OCI-LY1 (cell line): Measurements from ENCODE around the gene C19orf25.

ENCODE experiments used
- H2AFZ ChIP-seq: fragments of 200-600 bp; sonication (generic), shearing (Covaris generic); 2 replicates; pipeline ENCODE4 v1.6.0; 2014; ENCODE audit warnings: antibody characterized with exemption, mild to moderate bottlenecking, low read length
- H3F3A ChIP-seq: fragments of 200-600 bp; sonication (generic), shearing (Covaris generic); 2 replicates; pipeline ENCODE4 v1.6.0; 2014; ENCODE audit warnings: mild to moderate bottlenecking, antibody characterized with exemption, low read length, moderate library complexity; ENCODE audit not compliant: insufficient read depth
- H3K27ac ChIP-seq: fragments of 200-600 bp; sonication (generic); 2 replicates; pipeline ENCODE4 v1.5.1; 2014; ENCODE audit warnings: low read length, mixed run types, mild to moderate bottlenecking, low read depth; ENCODE audit not compliant: poor library complexity, severe bottlenecking
- H3K27me3 ChIP-seq: fragments of 200-600 bp; sonication (generic); 2 replicates; pipeline ENCODE4 v1.6.0; 2014; ENCODE audit warnings: antibody characterized with exemption, mild to moderate bottlenecking, low read length, moderate library complexity; ENCODE audit not compliant: insufficient read depth
- H3K36me3 ChIP-seq: fragments of 200-600 bp; sonication (generic); 2 replicates; pipeline ENCODE4 v1.6.1; 2014; ENCODE audit warnings: mild to moderate bottlenecking, antibody characterized with exemption, low read length, moderate library complexity, mixed read lengths; ENCODE audit not compliant: insufficient read depth
- H3K4me1 ChIP-seq: fragments of 200-600 bp; sonication (generic); 2 replicates; pipeline ENCODE4 v1.5.1; 2014; ENCODE audit warnings: mild to moderate bottlenecking, low read length, moderate library complexity; ENCODE audit not compliant: insufficient read depth, severe bottlenecking
- H3K4me2 ChIP-seq: fragments of 200-600 bp; sonication (generic), shearing (Covaris generic); 2 replicates; pipeline ENCODE4 v1.6.1; 2014; ENCODE audit warnings: low read length
- H3K4me3 ChIP-seq: fragments of 200-600 bp; sonication (generic); 2 replicates; pipeline ENCODE4 v1.5.1; 2014; ENCODE audit warnings: low read length, low read depth, mild to moderate bottlenecking, mixed read lengths; ENCODE audit not compliant: poor library complexity, severe bottlenecking
- H3K79me2 ChIP-seq: fragments of 200-600 bp; shearing (Covaris generic); 2 replicates; pipeline ENCODE4 v1.6.1; 2016; ENCODE audit warnings: mixed run types, low read length, mixed read lengths; ENCODE audit not compliant: insufficient read depth
- H3K9ac ChIP-seq: fragments of 200-600 bp; sonication (generic), shearing (Covaris generic); 2 replicates; pipeline ENCODE4 v1.6.1; 2014; ENCODE audit warnings: mild to moderate bottlenecking, low read length, mixed read lengths
- H3K9me2 ChIP-seq: fragments of 200-600 bp; sonication (generic), shearing (Covaris generic); 2 replicates; pipeline ENCODE4 v1.6.1; 2014; ENCODE audit warnings: low read depth, mild to moderate bottlenecking, low read length, mixed read lengths
- H3K9me3 ChIP-seq: fragments of 200-600 bp; shearing (Covaris generic); 2 replicates; pipeline ENCODE4 v1.6.1; 2014; ENCODE audit warnings: low read length, mixed read lengths
- H4K20me1 ChIP-seq: fragments of 200-600 bp; sonication (generic), shearing (Covaris generic); 2 replicates; pipeline ENCODE4 v1.6.0; 2016; ENCODE audit warnings: mild to moderate bottlenecking, low read length; ENCODE audit not compliant: insufficient read depth
- CTCF ChIP-seq: fragments of 200-600 bp; sonication (generic), shearing (Covaris generic); IDR thresholded peaks from 2 replicates; pipeline ENCODE4 v1.5.1; 2017; ENCODE audit warnings: mild to moderate bottlenecking, antibody characterized with exemption, low read length, moderate library complexity, mixed read lengths
- EZH2 ChIP-seq: fragments of 200-600 bp; sonication (generic), shearing (Covaris generic); IDR thresholded peaks from 2 replicates; pipeline ENCODE4 v1.8.0; 2017; ENCODE audit warnings: borderline replicate concordance, mixed run types, mild to moderate bottlenecking, antibody characterized with exemption, low read length, moderate library complexity, mixed read lengths

Gene C19orf25

GRCh38 chr19:1475751-1476437 is 3.1 kb downstream of the C19orf25 start:
- H3K36me3 ChIP-seq = peaks cover 18% of the 10 kb centered on the region
- no peak overlapping the region for H3K4me2 ChIP-seq
- peaks cover 18% of the 10 kb centered on the region; the same call in 1 of the 2 replicates for H3K27me3 ChIP-seq
- H3K9me3 ChIP-seq = no peaks in the 10 kb centered on the region
- H3K4me1 ChIP-seq = peaks cover 19% of the 10 kb centered on the region
- H3K79me2 ChIP-seq = no peaks in the 10 kb centered on the region
- H2AFZ ChIP-seq = no peak overlapping the region
- H3K4me3 ChIP-seq = no peak overlapping the region
- no peak overlapping the region for H3K27ac ChIP-seq
- H3K9ac ChIP-seq = no peak overlapping the region
- TF ChIP-seq CTCF (no peak), EZH2 (no peak)
- H3K9me2 ChIP-seq = no peaks in the 10 kb centered on the region
- H3F3A ChIP-seq = no peaks in the 10 kb centered on the region
- no peaks in the 10 kb centered on the region for H4K20me1 ChIP-seq

- Histone ChIP-seq H3K36me3 (peaks cover 18% of the 10 kb centered on the region), H3K79me2 (no peaks in the 10 kb centered on the region), H3F3A (no peaks in the 10 kb centered on the region), H3K9me3 (no peaks in the 10 kb centered on the region), H3K27me3 (peaks cover 18% of the 10 kb centered on the region; the same call in 1 of the 2 replicates), H4K20me1 (no peaks in the 10 kb centered on the region), H3K4me1 (peaks cover 26% of the 10 kb centered on the region), H3K27ac (no peak overlapping the region), H3K4me3 (no peak overlapping the region), H3K4me2 (no peak overlapping the region), H2AFZ (no peak overlapping the region), H3K9ac (no peak overlapping the region), H3K9me2 (no peaks in the 10 kb centered on the region)
- TF ChIP-seq CTCF = no peak
Measured at GRCh38 chr19:1474765-1475351, 4.2 kb downstream of the C19orf25 start.

GRCh38 chr19:1474011-1474764 is 4.8 kb downstream of the C19orf25 start:
- H4K20me1 ChIP-seq = no peaks in the 10 kb centered on the region
- TF ChIP-seq CTCF (no peak), EZH2 (no peak)
- H3K27ac ChIP-seq = no peak overlapping the region

More at GRCh38 chr19:1474011-1474764, 4.8 kb downstream of the C19orf25 start:
- Histone ChIP-seq H3K27me3 (peaks cover 18% of the 10 kb centered on the region; the same call in 1 of the 2 replicates), H3K4me3 (no peak overlapping the region), H3F3A (no peaks in the 10 kb centered on the region), H3K36me3 (peaks cover 18% of the 10 kb centered on the region), H2AFZ (no peak overlapping the region), H3K9me3 (no peaks in the 10 kb centered on the region), H3K9ac (no peak overlapping the region), H3K79me2 (no peaks in the 10 kb centered on the region), H3K4me1 (peaks cover 20% of the 10 kb centered on the region), H3K9me2 (no peaks in the 10 kb centered on the region), H3K4me2 (no peak overlapping the region)
